Psoas muscle (tissue), 8 donors: Measurements from ENCODE around the gene ADPGK. TPM values are rescaled to one million over a fixed set of nuclear protein-coding genes. Genes with fewer than 3 reads are reported as not detected.
"Not testable (repeated sequence)": the region's sequence is repeated elsewhere in the genome, so short reads cannot be mapped to it uniquely, and the experiment has no call there.

Experiments used
- ATAC-seq, 4 donors: fragments of 200-7000 bp; cut with Tn5 transposase; one replicate each; pipeline ENCODE4 v1.9.1; 2020; ENCODE audit warnings: moderate library complexity in 3 of 4, mild to moderate bottlenecking in 2 of 4
- DNase-seq, 2 donors: peaks; one replicate each; pipeline ENCODE4 v3.0.0-alpha.2; 2020
- H3K27ac ChIP-seq: fragments of 200-600 bp; one replicate; pipeline ENCODE4 v1.8.0; 2022
- H3K27me3 ChIP-seq, 3 donors: fragments of 200-600 bp in 1 of 3; one replicate each; pipeline versions ENCODE4 v1.6.1 to v1.8.0; 2013 to 2022; ENCODE audit warnings: low read length in 2 of 3, mild to moderate bottlenecking in 2 of 3, moderate library complexity in 1 of 3; ENCODE audit not compliant: insufficient read depth in 3 of 3
- H3K36me3 ChIP-seq, 2 donors: fragments of 200-600 bp in 1 of 2; one replicate each; pipeline versions ENCODE4 v1.6.1 to v1.8.0; 2013 to 2022; ENCODE audit warnings: low read depth in 1 of 2, mild to moderate bottlenecking in 1 of 2, moderate library complexity in 1 of 2; ENCODE audit not compliant: insufficient read depth in 1 of 2
- H3K4me1 ChIP-seq: fragments of 200-600 bp; one replicate; pipeline ENCODE4 v1.8.0; 2022
- H3K4me3 ChIP-seq: fragments of 200-600 bp; one replicate; pipeline ENCODE4 v1.8.0; 2022; ENCODE audit warnings: mild to moderate bottlenecking
- H3K9me3 ChIP-seq: fragments of 200-600 bp; one replicate; pipeline ENCODE4 v1.8.0; 2022
- WGBS, 3 donors: extraction: QIAGEN DNeasy Blood & Tissue Kit; methylation state at CpG; one replicate each; pipeline versions ENCODE4 v1.1.6 to v1.1.7; 2013; 5-methylcytosine and 5-hydroxymethylcytosine counted together
- intact Hi-C, 2 donors: fragments of 100-400 bp; cut with DNase I; formaldehyde crosslinking; loops; one replicate each; pipeline versions ENCODE4 v1.11.0 to v1.14.2; 2022
- polyA plus RNA-seq, 3 donors: library from polyadenylated mRNA; stranded (reverse); fragments of 200-250 nt; gene quantifications; one replicate each; pipeline ENCODE4 v1.2.3, GENCODE V29; 2013
- total RNA-seq, 4 donors: library from RNA; stranded (reverse); fragmentation: NEBNext Ultra II Directional in 2 of 4; extraction: Animal tissue kit (Norgen Biotek cat#: 25700) in 2 of 4; gene quantifications; one replicate each; pipeline versions ENCODE4 v1.2.1 to v1.2.4, GENCODE V29; 2021 to 2023
- TF ChIP-seq, protein P1 (sequence below): fragments of 200-600 bp; IDR thresholded peaks from one replicate; pipeline ENCODE4 v1.8.0; 2022; ENCODE audit warnings: antibody characterized with exemption
- donor health status: healthy with polysubstance abuse.
- donor health status: DM: no; HTN: no; CAD: no; lungs with moderate emphysema.
- donor health status: Bipolar disorder and iron deficiency.
- donor health status: healthy.
- donor health status: DM: yes; HTN: yes; CAD: no.
- donor health status: DM: no; HTN: no; CAD: no.
- donor health status: DM: no; HTN: no; CAD: no.
- donor health status: DM: yes; HTN: yes; CAD: no.

ADPGK gene
- total and polyA plus RNA-seq, 7 donors, result 7.9 to 14.2 (median 10.5) TPM

DNA sequence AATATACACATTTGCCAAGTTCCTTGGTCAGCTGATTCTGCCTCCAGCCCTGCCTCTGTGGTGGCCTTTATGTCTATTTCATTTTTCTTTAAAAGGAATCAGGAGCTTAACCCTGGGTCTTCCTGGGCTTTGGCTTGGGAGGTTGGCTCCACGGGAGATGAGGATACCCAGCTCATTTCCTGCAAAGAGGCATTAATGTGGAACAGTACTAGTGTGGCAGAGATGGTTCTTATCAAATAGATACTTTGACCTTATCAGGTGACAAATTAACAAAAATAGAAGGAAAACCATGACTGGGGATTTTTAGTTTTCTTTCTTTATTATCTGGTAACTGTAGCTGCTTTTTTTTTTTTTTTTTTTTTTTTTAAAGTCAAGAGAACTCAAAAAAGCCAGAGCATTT, 54.7 kb downstream of the ADPGK start:
- intact Hi-C loops, result no loop called here
- Histone ChIP-seq H3K36me3 (peaks cover 3 to 77% of the 10 kb centered on the region in 2 donors), H3K27me3 (no peaks in the 10 kb centered on the region), H3K4me1 (no peaks in the 10 kb centered on the region), H3K9me3 (no peaks in the 10 kb centered on the region), H3K27ac (no peak overlapping the region), H3K4me3 (no peak overlapping the region)
- TF ChIP-seq, protein P1, sequence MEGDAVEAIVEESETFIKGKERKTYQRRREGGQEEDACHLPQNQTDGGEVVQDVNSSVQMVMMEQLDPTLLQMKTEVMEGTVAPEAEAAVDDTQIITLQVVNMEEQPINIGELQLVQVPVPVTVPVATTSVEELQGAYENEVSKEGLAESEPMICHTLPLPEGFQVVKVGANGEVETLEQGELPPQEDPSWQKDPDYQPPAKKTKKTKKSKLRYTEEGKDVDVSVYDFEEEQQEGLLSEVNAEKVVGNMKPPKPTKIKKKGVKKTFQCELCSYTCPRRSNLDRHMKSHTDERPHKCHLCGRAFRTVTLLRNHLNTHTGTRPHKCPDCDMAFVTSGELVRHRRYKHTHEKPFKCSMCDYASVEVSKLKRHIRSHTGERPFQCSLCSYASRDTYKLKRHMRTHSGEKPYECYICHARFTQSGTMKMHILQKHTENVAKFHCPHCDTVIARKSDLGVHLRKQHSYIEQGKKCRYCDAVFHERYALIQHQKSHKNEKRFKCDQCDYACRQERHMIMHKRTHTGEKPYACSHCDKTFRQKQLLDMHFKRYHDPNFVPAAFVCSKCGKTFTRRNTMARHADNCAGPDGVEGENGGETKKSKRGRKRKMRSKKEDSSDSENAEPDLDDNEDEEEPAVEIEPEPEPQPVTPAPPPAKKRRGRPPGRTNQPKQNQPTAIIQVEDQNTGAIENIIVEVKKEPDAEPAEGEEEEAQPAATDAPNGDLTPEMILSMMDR, result no peak
- WGBS, 3 donors, result 84 to 100% (median 88%) methylated on average over 1 of the region's 1 CpG
- DNase-seq, result no peak
- ATAC-seq, result no peak

DNA sequence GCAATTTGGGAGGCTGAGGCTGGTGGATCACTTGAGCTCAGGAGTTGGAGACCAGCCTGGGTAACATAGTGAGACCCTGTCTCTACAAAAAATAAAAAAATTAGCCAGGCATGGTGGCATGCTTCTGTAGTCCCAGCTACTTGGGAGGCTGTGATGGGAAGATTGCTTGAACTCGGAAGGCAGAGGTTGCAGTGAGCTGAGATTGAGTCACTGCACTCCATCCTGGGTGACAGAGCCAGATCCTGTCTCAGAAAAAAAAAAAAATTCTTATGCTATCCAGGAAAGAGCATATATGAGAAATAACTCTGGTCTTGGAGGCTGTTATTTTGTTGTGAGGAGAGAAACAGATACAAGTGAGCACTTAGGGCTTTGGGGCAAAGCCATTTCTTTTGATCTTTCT, 55.3 kb downstream of the ADPGK start:
- H3K9me3 ChIP-seq, DNase-seq, H3K4me3 ChIP-seq, H3K27me3 ChIP-seq, H3K27ac ChIP-seq, H3K4me1 ChIP-seq, ATAC-seq, intact Hi-C loops: not testable (repeated sequence)
- peaks cover 3 to 75% of the 10 kb centered on the region in 2 donors for H3K36me3 ChIP-seq
- WGBS, 3 donors, result 93 to 97% (median 93%) methylated on average over 1 of the region's 1 CpG

GRCh38 chr15:72727154-72727553, 56.4 kb downstream of the ADPGK start:
- intact Hi-C loops, result no loop called here
- Histone ChIP-seq H3K27me3 (no peaks in the 10 kb centered on the region), H3K4me1 (peaks cover 2% of the 10 kb centered on the region), H3K27ac (no peak overlapping the region), H3K36me3 (peaks cover 3 to 67% of the 10 kb centered on the region in 2 donors), H3K9me3 (no peaks in the 10 kb centered on the region), H3K4me3 (no peak overlapping the region)
- no peak for DNase-seq
- ATAC-seq, result no peak
- TF ChIP-seq, protein P1, result no peak

DNA sequence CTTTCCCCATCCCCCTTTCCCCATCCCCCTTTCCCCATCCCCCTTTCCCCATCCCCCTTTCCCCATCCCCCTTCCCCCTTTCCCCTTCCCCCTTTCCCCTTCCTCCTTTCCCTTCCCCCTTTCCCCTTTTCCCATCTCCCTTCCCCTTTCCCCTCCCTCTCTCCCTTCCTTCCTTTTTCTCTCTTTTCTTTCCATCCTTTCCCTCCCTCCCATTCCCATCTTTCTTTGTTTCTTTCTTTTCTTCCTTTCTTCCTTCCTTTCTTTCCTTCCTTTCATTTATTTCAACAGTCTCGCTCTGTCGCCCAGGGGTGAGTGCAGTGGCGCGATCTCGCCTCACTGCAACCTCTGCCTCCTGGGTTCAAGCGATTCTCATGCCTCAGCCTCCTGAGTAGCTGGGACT, 57.7 kb downstream of the ADPGK start:
- Histone ChIP-seq H3K4me1 (peaks cover 11% of the 10 kb centered on the region), H3K36me3 (peaks cover 0 to 54% of the 10 kb centered on the region in 2 donors)
- intact Hi-C loops, DNase-seq, H3K4me3 ChIP-seq, ATAC-seq, H3K27ac ChIP-seq, H3K9me3 ChIP-seq, H3K27me3 ChIP-seq: not testable (repeated sequence)
- WGBS, 3 donors, result 97 to 98% (median 97%) methylated on average over 6 of the region's 6 CpGs

GRCh38 chr15:72725446-72725845, 58.1 kb downstream of the ADPGK start:
- H3K36me3 ChIP-seq, result peaks cover 0 to 51% of the 10 kb centered on the region in 2 donors
- H3K27ac ChIP-seq, result no peak overlapping the region
- H3K4me1 ChIP-seq, result peaks cover 11% of the 10 kb centered on the region
- no peaks in the 10 kb centered on the region for H3K27me3 ChIP-seq
- 86 to 92% (median 89%) methylated on average over 3 of the region's 3 CpGs for WGBS, 3 donors
- H3K4me3 ChIP-seq, result no peak overlapping the region
- no peak for DNase-seq
- ATAC-seq, result no peak
- intact Hi-C loops, result no loop called here
- TF ChIP-seq, protein P1, result no peak
- H3K9me3 ChIP-seq, result no peaks in the 10 kb centered on the region

DNA sequence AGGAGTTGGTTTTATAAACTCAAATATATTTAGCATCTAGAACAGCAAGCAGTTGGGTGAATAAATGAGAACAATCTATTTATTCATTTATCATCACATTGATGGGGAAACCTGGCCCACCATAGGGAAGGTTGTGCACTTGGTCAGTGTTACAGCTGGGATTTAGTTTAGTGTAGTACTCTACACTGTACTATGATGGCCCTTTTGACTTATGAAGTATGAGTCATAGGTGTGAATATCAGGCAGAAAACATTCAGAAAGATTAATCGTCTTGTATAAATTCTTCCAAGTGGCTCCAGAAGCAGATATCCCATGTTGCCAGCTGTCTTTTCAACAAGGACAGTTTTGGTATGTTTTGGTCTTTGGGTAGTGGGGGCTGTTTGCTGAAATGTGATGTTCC, 59.5 kb downstream of the ADPGK start:
- no peak for ATAC-seq
- no peaks in the 10 kb centered on the region for H3K27me3 ChIP-seq
- H3K9me3 ChIP-seq, result no peaks in the 10 kb centered on the region
- H3K4me3 ChIP-seq, result no peak overlapping the region
- no peak for DNase-seq
- H3K27ac ChIP-seq, result no peak overlapping the region
- TF ChIP-seq, protein P1, result no peak
- H3K4me1 ChIP-seq, result peaks cover 11% of the 10 kb centered on the region
- intact Hi-C loops, result loop anchor here in 1 of 2 donors (5.0 kb wide), 2 partner anchors 358 to 548 kb away; no protein-coding TSS in a partner anchor
- H3K36me3 ChIP-seq, result peaks cover 0 to 47% of the 10 kb centered on the region in 2 donors
- 81 to 85% (median 85%) methylated on average over 1 of the region's 1 CpG for WGBS, 3 donors
